Uterus (tissue), 2 donors: Measurements from ENCODE around the gene ATP6V1A.

ENCODE experiments used
- CTCF ChIP-seq, 4 experiments: fragments of 200-600 bp in 2 of 4; fragments of 450-650 bp in 2 of 4; sonication (generic) in 2 of 4; IDR thresholded peaks; one replicate each; pipeline ENCODE4 v1.5.1; 2016 to 2019; ENCODE audit warnings: antibody characterized with exemption in 4 of 4, mild to moderate bottlenecking in 2 of 4, moderate library complexity in 1 of 4
- POLR2A ChIP-seq, 2 donors: fragments of 450-650 bp; IDR thresholded peaks; one replicate each; pipeline ENCODE4 v1.6.1; 2016; ENCODE audit warnings: antibody characterized with exemption in 2 of 2, mild to moderate bottlenecking in 1 of 2, moderate library complexity in 1 of 2

GRCh38 chr3:113771993-113772392 is 25.2 kb downstream of the ATP6V1A start:
- TF ChIP-seq POLR2A (IDR thresholded peaks at IDR 0.05) (no peak), CTCF (IDR thresholded peaks at IDR 0.05) (no peak)
